BLaER1 treated with 17β-estradiol and CSF1 and Interleukin-3, amounts not matched to agents 10 nM and 100 nM (cell line): ENCODE measurements around the gene EPHA6.

Experiments used
- H3K27ac ChIP-seq, 11 experiments: shearing (Covaris generic); formaldehyde crosslinking; 2 replicates each; pipeline ENCODE4 v1.8.1; 2022
- H3K27me3 ChIP-seq, 11 experiments: shearing (Covaris generic); formaldehyde crosslinking; 2 replicates each; pipeline ENCODE4 v1.8.1; 2022
- H3K36me3 ChIP-seq, 11 experiments: shearing (Covaris generic); formaldehyde crosslinking; 2 replicates each; pipeline ENCODE4 v1.8.1; 2022
- H3K4me1 ChIP-seq, 10 experiments: shearing (Covaris generic); formaldehyde crosslinking; 2 replicates each; pipeline ENCODE4 v1.8.1; 2022
- H3K4me2 ChIP-seq, 11 experiments: shearing (Covaris generic); formaldehyde crosslinking; 2 replicates each; pipeline ENCODE4 v1.8.1; 2022
- H3K4me3 ChIP-seq, 10 experiments: shearing (Covaris generic); formaldehyde crosslinking; 2 replicates each; pipeline ENCODE4 v1.8.1; 2022
- H3K9ac ChIP-seq, 11 experiments: shearing (Covaris generic); formaldehyde crosslinking; 2 replicates each; pipeline ENCODE4 v1.8.1; 2022
- H3K9me3 ChIP-seq, 11 experiments: shearing (Covaris generic); formaldehyde crosslinking; replicated peaks in 1 of 11; 2 replicates each; pipeline ENCODE4 v1.8.1; 2022
- H4K20me1 ChIP-seq, 11 experiments: shearing (Covaris generic); formaldehyde crosslinking; 2 replicates each; pipeline ENCODE4 v1.8.1; 2022
- Cebpa-rat ChIP-seq, 11 experiments: shearing (Covaris generic); IDR thresholded peaks; 2 replicates each; pipeline ENCODE4 v1.8.1; 2022

The EPHA6 gene

DNA sequence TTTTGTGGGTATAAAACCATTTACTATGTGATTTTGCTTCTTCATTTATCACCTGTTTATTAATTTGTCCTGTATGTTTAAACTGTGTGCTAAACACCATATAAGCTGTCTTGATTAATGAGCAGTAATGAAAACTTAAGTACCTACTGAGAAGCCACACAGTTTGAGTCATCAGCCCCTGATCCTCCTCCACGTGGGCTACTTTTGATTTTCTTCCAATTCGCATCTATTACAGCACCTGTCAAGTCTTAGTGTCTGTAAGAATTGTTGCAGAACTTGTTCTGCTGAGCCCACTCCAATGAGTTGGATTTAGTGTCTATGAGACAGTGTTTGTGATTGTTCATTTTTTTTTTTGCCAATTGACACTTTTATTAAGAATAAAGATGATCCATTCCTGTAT lies 16.8 kb downstream of the EPHA6 start:
- Histone ChIP-seq H4K20me1 (no peaks in the 10 kb centered on the region), H3K9me3 (no peaks in the 10 kb centered on the region), H3K9ac (no peak overlapping the region), H3K4me3 (no peak overlapping the region), H3K27ac (no peak overlapping the region), H3K4me2 (no peak overlapping the region), H3K36me3 (no peaks in the 10 kb centered on the region), H3K4me1 (no peaks in the 10 kb centered on the region), H3K27me3 (no peaks in the 10 kb centered on the region)
- TF ChIP-seq Cebpa-rat (IDR thresholded peaks at IDR 0.05) = no peak

- TF ChIP-seq Cebpa-rat (IDR thresholded peaks at IDR 0.05) = no peak
- Histone ChIP-seq H3K9me3 (no peaks in the 10 kb centered on the region), H4K20me1 (no peaks in the 10 kb centered on the region), H3K27ac (no peak overlapping the region), H3K9ac (no peak overlapping the region), H3K4me1 (no peaks in the 10 kb centered on the region), H3K4me3 (no peak overlapping the region), H3K4me2 (no peak overlapping the region), H3K27me3 (no peaks in the 10 kb centered on the region), H3K36me3 (no peaks in the 10 kb centered on the region)
Measured at GRCh38 chr3:96833301-96833700, 18.9 kb downstream of the EPHA6 start.

- Histone ChIP-seq H4K20me1 (no peaks in the 10 kb centered on the region), H3K36me3 (no peaks in the 10 kb centered on the region), H3K27me3 (no peaks in the 10 kb centered on the region), H3K9me3 (no peaks in the 10 kb centered on the region), H3K9ac (no peak overlapping the region), H3K4me2 (no peak overlapping the region), H3K4me3 (no peak overlapping the region), H3K4me1 (no peaks in the 10 kb centered on the region), H3K27ac (no peak overlapping the region)
- TF ChIP-seq Cebpa-rat (IDR thresholded peaks at IDR 0.05) = no peak
Measured at GRCh38 chr3:96836153-96836915, 21.9 kb downstream of the EPHA6 start.

DNA sequence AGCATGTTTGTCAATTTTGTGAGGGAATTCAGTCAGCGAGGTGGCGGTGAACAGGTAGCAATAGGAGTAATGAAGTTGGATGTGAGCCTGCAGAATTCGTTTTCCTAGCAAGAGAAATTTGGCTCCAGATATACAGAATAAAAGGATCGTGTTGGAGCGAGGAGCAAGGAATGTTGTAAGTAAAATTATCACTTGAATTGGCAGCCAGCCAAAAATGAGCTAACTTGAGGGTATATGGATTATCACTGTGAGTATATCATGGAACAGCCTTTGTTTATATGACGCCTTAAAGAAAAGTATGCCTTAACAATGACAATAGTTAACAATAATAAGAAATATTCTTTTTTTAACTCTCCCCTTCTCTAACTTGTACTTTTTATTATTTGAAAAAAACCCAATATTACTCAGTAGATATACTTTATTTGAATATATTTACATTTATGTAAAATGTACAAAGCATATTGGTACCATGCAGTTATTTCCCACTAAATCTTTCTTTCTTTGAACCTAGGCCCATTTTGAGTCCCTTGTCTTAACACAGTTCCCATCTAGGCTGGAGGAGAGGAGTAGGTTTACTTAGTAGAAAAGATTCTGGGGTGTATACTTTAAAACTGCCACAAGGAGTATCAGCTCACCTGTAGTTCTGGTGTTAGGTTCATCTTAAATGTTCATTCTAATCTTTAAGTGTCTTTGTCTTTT lies 29.3 kb downstream of the EPHA6 start:
- Histone ChIP-seq H3K27ac (no peak overlapping the region), H3K9ac (no peak overlapping the region), H3K9me3 (no peaks in the 10 kb centered on the region), H3K4me2 (no peak overlapping the region), H3K4me3 (no peak overlapping the region), H3K27me3 (no peaks in the 10 kb centered on the region), H4K20me1 (no peaks in the 10 kb centered on the region), H3K36me3 (no peaks in the 10 kb centered on the region), H3K4me1 (no peaks in the 10 kb centered on the region)
- TF ChIP-seq Cebpa-rat (IDR thresholded peaks at IDR 0.05) = no peak

DNA sequence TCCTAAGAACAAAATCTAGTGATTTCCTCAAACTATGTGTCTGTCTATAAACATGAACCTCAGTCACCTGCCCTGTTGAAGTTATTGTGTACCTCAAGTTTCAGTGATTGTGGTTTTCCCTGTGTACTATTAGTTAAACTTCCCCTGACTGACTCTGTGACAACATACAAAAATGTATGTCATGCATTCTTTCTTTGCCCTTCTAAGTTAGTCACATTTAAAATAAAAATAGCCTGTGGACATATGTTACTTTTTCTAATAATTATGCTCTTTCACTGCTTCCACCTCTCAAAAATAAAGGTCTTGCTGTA lies 29.8 kb downstream of the EPHA6 start:
- H3K9ac ChIP-seq = no peak overlapping the region
- H3K27ac ChIP-seq = no peak overlapping the region
- no peaks in the 10 kb centered on the region for H3K36me3 ChIP-seq
- no peaks in the 10 kb centered on the region for H4K20me1 ChIP-seq
- no peak for TF ChIP-seq Cebpa-rat (IDR thresholded peaks at IDR 0.05)
- no peaks in the 10 kb centered on the region for H3K9me3 ChIP-seq
- H3K27me3 ChIP-seq = no peaks in the 10 kb centered on the region
- no peak overlapping the region for H3K4me2 ChIP-seq
- no peaks in the 10 kb centered on the region for H3K4me1 ChIP-seq
- H3K4me3 ChIP-seq = no peak overlapping the region

DNA sequence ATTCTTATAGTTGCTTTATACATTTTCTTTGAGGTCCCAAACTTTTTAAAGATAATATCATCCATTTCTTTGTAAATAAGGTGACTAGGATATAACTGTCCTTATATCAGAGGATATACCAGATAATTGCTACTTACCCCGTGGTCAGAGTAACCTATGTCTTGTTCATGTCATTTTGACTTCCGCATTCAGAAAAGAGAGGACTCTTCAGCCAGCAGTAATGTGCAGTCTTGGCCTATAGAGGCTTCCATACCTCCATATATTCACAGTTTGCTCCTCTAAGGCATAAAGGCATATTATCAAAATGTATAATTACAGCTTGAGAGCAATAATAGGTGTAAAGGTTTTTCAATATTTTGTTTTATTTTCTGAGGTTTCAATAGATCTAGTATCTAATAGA lies 38.5 kb downstream of the EPHA6 start:
- no peaks in the 10 kb centered on the region for H3K4me1 ChIP-seq
- no peak overlapping the region for H3K9ac ChIP-seq
- TF ChIP-seq Cebpa-rat (IDR thresholded peaks at IDR 0.05) = no peak
- H3K27ac ChIP-seq = no peak overlapping the region
- H3K36me3 ChIP-seq = no peaks in the 10 kb centered on the region
- no peaks in the 10 kb centered on the region for H3K27me3 ChIP-seq
- H3K9me3 ChIP-seq = no peaks in the 10 kb centered on the region
- H4K20me1 ChIP-seq = no peaks in the 10 kb centered on the region
- H3K4me3 ChIP-seq = no peak overlapping the region
- no peak overlapping the region for H3K4me2 ChIP-seq

DNA sequence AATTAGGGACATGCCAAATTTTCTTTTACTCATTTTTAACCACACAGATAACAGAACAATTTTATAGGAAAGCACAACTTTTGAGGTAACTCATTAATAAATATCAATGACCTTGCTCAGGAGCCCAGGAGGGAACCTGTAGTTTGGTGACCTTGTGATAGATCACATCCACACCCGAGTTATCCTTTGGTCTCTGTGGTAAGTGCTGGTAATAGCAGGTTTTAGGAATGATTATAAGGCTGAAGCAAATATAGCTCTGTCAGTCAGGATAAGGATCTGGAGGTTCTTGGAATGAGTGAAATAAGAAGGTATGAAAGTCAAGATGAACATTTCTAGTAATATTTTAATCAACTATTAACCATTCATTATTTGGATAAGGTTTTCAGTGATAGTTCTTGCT lies 46.5 kb downstream of the EPHA6 start:
- Histone ChIP-seq H3K27me3 (no peaks in the 10 kb centered on the region), H3K27ac (no peak overlapping the region), H3K4me2 (no peak overlapping the region), H3K36me3 (no peaks in the 10 kb centered on the region), H3K9ac (no peak overlapping the region), H3K4me1 (no peaks in the 10 kb centered on the region), H3K4me3 (no peak overlapping the region), H3K9me3 (no peaks in the 10 kb centered on the region), H4K20me1 (no peaks in the 10 kb centered on the region)
- no peak for TF ChIP-seq Cebpa-rat (IDR thresholded peaks at IDR 0.05)

DNA sequence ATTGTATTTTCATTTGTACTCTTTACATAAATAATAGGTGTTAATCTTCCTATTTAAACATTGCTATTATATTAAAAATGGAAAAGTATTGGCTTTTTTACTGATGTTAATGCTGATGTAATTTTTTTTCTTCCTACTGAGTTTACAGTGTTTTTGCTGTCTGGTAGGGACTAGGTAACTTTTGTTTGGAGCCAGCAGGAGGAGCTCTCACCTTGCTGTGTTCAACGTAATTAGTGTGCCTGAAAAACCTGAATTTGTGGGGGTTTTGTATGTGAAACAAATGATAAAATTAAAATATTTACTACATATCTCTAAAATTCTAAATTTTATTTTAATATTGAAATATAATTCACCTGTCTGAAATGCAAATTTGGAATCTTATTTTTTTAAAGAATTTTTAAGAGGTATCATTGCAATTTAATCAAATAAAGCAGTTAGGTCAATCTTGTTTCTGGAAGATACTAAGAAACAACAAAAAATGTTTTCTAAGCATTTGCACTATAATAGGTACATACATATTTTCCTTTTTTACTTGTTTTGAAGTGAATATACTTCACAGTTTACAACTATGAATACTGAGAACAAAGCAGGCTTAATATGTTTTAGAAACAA lies 48.8 kb downstream of the EPHA6 start:
- Histone ChIP-seq H3K4me1 (no peaks in the 10 kb centered on the region), H3K9ac (no peak overlapping the region), H3K4me3 (no peak overlapping the region), H4K20me1 (no peaks in the 10 kb centered on the region), H3K9me3 (no peaks in the 10 kb centered on the region), H3K36me3 (no peaks in the 10 kb centered on the region), H3K4me2 (no peak overlapping the region), H3K27me3 (no peaks in the 10 kb centered on the region), H3K27ac (no peak overlapping the region)
- TF ChIP-seq Cebpa-rat (IDR thresholded peaks at IDR 0.05) = no peak

GRCh38 chr3:96865605-96866004 lies 51.2 kb downstream of the EPHA6 start:
- no peaks in the 10 kb centered on the region for H3K4me1 ChIP-seq
- no peak overlapping the region for H3K9ac ChIP-seq
- no peaks in the 10 kb centered on the region for H4K20me1 ChIP-seq
- TF ChIP-seq Cebpa-rat (IDR thresholded peaks at IDR 0.05) = no peak
- H3K27ac ChIP-seq = no peak overlapping the region
- no peaks in the 10 kb centered on the region for H3K36me3 ChIP-seq
- no peaks in the 10 kb centered on the region for H3K27me3 ChIP-seq
- H3K4me2 ChIP-seq = no peak overlapping the region
- H3K9me3 ChIP-seq = no peaks in the 10 kb centered on the region
- H3K4me3 ChIP-seq = no peak overlapping the region

GRCh38 chr3:96869316-96869715 lies 54.9 kb downstream of the EPHA6 start:
- Histone ChIP-seq H3K9ac (no peak overlapping the region), H4K20me1 (no peaks in the 10 kb centered on the region), H3K27me3 (no peaks in the 10 kb centered on the region), H3K27ac (no peak overlapping the region), H3K4me3 (no peak overlapping the region), H3K9me3 (no peaks in the 10 kb centered on the region), H3K36me3 (no peaks in the 10 kb centered on the region), H3K4me2 (no peak overlapping the region), H3K4me1 (no peaks in the 10 kb centered on the region)
- TF ChIP-seq Cebpa-rat (IDR thresholded peaks at IDR 0.05) = no peak
